Hepatocyte (in vitro differentiated cells): Measurements from ENCODE around the gene PSMB3.

Source experiments
- EZH2 ChIP-seq: fragments of 200-600 bp; sonication (generic); IDR thresholded peaks from 2 replicates; pipeline ENCODE4 v1.6.1; 2016; ENCODE audit warnings: antibody characterized with exemption, mild to moderate bottlenecking, borderline replicate concordance
- EZH2phosphoT487 ChIP-seq: fragments of 200-600 bp; sonication (generic); IDR thresholded peaks from one replicate; pipeline ENCODE4 v1.6.1; 2018; ENCODE audit warnings: antibody characterized with exemption, mild to moderate bottlenecking, low read depth, moderate library complexity; ENCODE audit not compliant: unreplicated experiment, severe bottlenecking
- TF ChIP-seq, protein P1 (sequence below): fragments of 200-600 bp; sonication (generic); IDR thresholded peaks from 2 replicates; pipeline ENCODE4 v1.5.1; 2016; ENCODE audit warnings: antibody characterized with exemption, mild to moderate bottlenecking; ENCODE audit not compliant: poor library complexity

DNA sequence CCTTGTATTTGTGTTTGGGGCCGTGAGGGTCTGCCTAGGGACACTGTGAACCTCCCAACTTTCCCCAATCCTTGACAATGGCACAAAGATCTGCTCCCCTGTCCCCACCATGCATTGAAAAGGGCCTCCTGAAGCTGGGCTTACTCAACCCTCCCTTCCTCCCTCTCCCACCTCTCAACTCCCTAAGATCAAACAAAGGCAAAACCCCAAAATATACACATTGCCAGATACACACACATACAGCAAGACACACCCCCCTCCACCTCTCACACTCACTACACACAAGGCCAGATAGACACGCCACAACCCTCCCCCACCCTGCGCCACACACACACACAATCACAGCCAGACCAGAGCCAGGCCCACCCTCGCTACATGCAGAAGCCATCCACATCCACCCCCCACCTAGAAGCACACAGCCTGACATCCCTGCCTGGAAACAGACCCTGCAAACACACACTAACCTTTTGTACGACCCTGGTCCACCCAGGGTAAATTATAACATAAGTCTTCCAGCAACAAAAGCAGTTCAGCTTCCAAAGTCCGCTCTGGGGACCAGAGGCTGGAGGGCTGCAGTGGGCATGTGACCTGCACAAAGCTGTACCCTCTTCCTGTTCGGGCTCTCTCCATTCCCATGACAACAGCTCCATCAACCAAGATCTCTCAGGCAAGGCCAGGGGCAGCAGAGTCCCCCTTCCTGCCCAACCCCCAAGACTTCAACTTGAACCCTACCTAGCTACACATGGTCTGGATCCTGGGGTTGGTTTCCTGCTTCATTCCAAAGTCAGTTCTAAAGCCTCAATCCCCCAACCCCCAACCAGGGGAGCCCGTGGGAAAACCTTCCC lies 6.3 kb upstream of the PSMB3 start:
- TF ChIP-seq EZH2 = no peak
- TF ChIP-seq, protein P1, sequence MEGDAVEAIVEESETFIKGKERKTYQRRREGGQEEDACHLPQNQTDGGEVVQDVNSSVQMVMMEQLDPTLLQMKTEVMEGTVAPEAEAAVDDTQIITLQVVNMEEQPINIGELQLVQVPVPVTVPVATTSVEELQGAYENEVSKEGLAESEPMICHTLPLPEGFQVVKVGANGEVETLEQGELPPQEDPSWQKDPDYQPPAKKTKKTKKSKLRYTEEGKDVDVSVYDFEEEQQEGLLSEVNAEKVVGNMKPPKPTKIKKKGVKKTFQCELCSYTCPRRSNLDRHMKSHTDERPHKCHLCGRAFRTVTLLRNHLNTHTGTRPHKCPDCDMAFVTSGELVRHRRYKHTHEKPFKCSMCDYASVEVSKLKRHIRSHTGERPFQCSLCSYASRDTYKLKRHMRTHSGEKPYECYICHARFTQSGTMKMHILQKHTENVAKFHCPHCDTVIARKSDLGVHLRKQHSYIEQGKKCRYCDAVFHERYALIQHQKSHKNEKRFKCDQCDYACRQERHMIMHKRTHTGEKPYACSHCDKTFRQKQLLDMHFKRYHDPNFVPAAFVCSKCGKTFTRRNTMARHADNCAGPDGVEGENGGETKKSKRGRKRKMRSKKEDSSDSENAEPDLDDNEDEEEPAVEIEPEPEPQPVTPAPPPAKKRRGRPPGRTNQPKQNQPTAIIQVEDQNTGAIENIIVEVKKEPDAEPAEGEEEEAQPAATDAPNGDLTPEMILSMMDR = no peak
- no peak for TF ChIP-seq EZH2phosphoT487
